HG02938 (cell line): ENCODE measurements around the gene TTYH1.
"Not testable (repeated sequence)": the region's sequence is repeated elsewhere in the genome, so short reads cannot be mapped to it uniquely, and the experiment has no call there.

Source experiments
- ATAC-seq: cut with Tn5 transposase; IDR thresholded peaks from one replicate; pipeline ENCODE4 v1.9.1; 2021; ENCODE audit warnings: mild to moderate bottlenecking, moderate library complexity; ENCODE audit not compliant: unreplicated experiment

TTYH1 gene

GRCh38 chr19:54458648-54459281, 43.5 kb downstream of the TTYH1 start:
- ATAC-seq: no peak

- no peak for ATAC-seq
Measured at GRCh38 chr19:54459282-54460229, 44.3 kb downstream of the TTYH1 start.

- no peak for ATAC-seq
Measured at GRCh38 chr19:54460230-54461005, 45.2 kb downstream of the TTYH1 start.

- ATAC-seq: no peak
Measured at GRCh38 chr19:54461210-54461609, 45.9 kb downstream of the TTYH1 start.

GRCh38 chr19:54461613-54462012, 46.3 kb downstream of the TTYH1 start:
- ATAC-seq: no peak

GRCh38 chr19:54462047-54462654, 46.9 kb downstream of the TTYH1 start:
- ATAC-seq: no peak

- peak; percentile 4 for ATAC-seq
Measured at GRCh38 chr19:54462655-54463530, 47.6 kb downstream of the TTYH1 start.

- ATAC-seq: peak; percentile 64
Measured at GRCh38 chr19:54463531-54464043, 48.3 kb downstream of the TTYH1 start, which contains the start of gene LENG9. Gene LENG9, minus strand, starts transcription at chr19:54463778. Its CDS starts 252 bp downstream, at chr19:54463526.

- ATAC-seq: peak; percentile 44
Measured at GRCh38 chr19:54464044-54464629, 48.9 kb downstream of the TTYH1 start.

- ATAC-seq: peak; percentile 33
Measured at GRCh38 chr19:54464630-54465425, 49.6 kb downstream of the TTYH1 start.

GRCh38 chr19:54465426-54466109, 50.3 kb downstream of the TTYH1 start:
- ATAC-seq: no peak

- not testable (repeated sequence) for ATAC-seq
Measured at GRCh38 chr19:54466110-54466480, 50.8 kb downstream of the TTYH1 start.

- no peak for ATAC-seq
Measured at GRCh38 chr19:54469496-54469934, 54.3 kb downstream of the TTYH1 start.

GRCh38 chr19:54470276-54470887, 55.1 kb downstream of the TTYH1 start:
- no peak for ATAC-seq

- ATAC-seq: no peak
Measured at GRCh38 chr19:54470991-54471782, 55.9 kb downstream of the TTYH1 start.

- no peak for ATAC-seq
Measured at GRCh38 chr19:54473071-54473891, 58.0 kb downstream of the TTYH1 start, which contains the start of gene CDC42EP5. Gene CDC42EP5, minus strand, starts transcription at chr19:54473296. Its CDS starts 7,749 bp downstream, at chr19:54465547.
